ENCODE measurements around the gene AP3D1.

AP3D1 gene

GRCh38 chr19:2115911-2116426, 35.4 kb downstream of the AP3D1 start:
- no peak overlapping the region for H3K4me3 ChIP-seq (ENCODE audit: low read length)
- no peak for DNase-seq (ENCODE audit: low read depth, low spot score)

GRCh38 chr19:2115324-2115723, 36.0 kb downstream of the AP3D1 start:
- no peak overlapping the region for H3K4me3 ChIP-seq (ENCODE audit: low read length)
- DNase-seq (ENCODE audit: low read depth, low spot score), result no peak

GRCh38 chr19:2114821-2115220, 36.5 kb downstream of the AP3D1 start:
- no peak overlapping the region for H3K4me3 ChIP-seq (ENCODE audit: low read length)
- no peak for DNase-seq (ENCODE audit: low read depth, low spot score)

- H3K4me3 ChIP-seq (ENCODE audit: low read length), result no peak overlapping the region
- DNase-seq (ENCODE audit: low read depth, low spot score), result no peak
Observed at GRCh38 chr19:2114218-2114617, 37.1 kb downstream of the AP3D1 start.

- DNase-seq (ENCODE audit: low read depth, low spot score), result no peak
- H3K4me3 ChIP-seq (ENCODE audit: low read length), result no peak overlapping the region
Observed at GRCh38 chr19:2113439-2114211, 37.7 kb downstream of the AP3D1 start.

GRCh38 chr19:2112516-2113320, 38.6 kb downstream of the AP3D1 start:
- H3K4me3 ChIP-seq (ENCODE audit: low read length), result no peak overlapping the region
- no peak for DNase-seq (ENCODE audit: low read depth, low spot score)

- no peak overlapping the region for H3K4me3 ChIP-seq (ENCODE audit: low read length)
- DNase-seq (ENCODE audit: low read depth, low spot score), result no peak
Observed at GRCh38 chr19:2111886-2112285, 39.5 kb downstream of the AP3D1 start.

GRCh38 chr19:2111425-2111824, 39.9 kb downstream of the AP3D1 start:
- no peak for DNase-seq (ENCODE audit: low read depth, low spot score)

GRCh38 chr19:2110822-2111221, 40.5 kb downstream of the AP3D1 start:
- DNase-seq (ENCODE audit: low read depth, low spot score), result no peak
- no peak overlapping the region for H3K4me3 ChIP-seq (ENCODE audit: low read length)

More at GRCh38 chr19:2111425-2111824, 39.9 kb downstream of the AP3D1 start:
- no peak overlapping the region for H3K4me3 ChIP-seq (ENCODE audit: low read length)

GRCh38 chr19:2109046-2109864, 42.1 kb downstream of the AP3D1 start:
- H3K4me3 ChIP-seq (ENCODE audit: low read length), result no peak overlapping the region
- no peak for DNase-seq (ENCODE audit: low read depth, low spot score)

- no peak overlapping the region for H3K4me3 ChIP-seq (ENCODE audit: low read length)
- no peak for DNase-seq (ENCODE audit: low read depth, low spot score)
Observed at GRCh38 chr19:2108251-2109016, 42.9 kb downstream of the AP3D1 start.

GRCh38 chr19:2103045-2103707, 48.2 kb downstream of the AP3D1 start:
- DNase-seq (ENCODE audit: low read depth, low spot score), result no peak
- no peak overlapping the region for H3K4me3 ChIP-seq (ENCODE audit: low read length)

- no peak overlapping the region for H3K4me3 ChIP-seq (ENCODE audit: low read length)
- DNase-seq (ENCODE audit: low read depth, low spot score), result no peak
Observed at GRCh38 chr19:2101417-2102335, 49.7 kb downstream of the AP3D1 start.

- no peak overlapping the region for H3K4me3 ChIP-seq (ENCODE audit: low read length)
- no peak for DNase-seq (ENCODE audit: low read depth, low spot score)
Observed at GRCh38 chr19:2100719-2101061, 50.7 kb downstream of the AP3D1 start.

GRCh38 chr19:2099937-2100718, 51.2 kb downstream of the AP3D1 start:
- DNase-seq (ENCODE audit: low read depth, low spot score), result no peak

GRCh38 chr19:2099054-2099501, 52.3 kb downstream of the AP3D1 start:
- no peak for DNase-seq (ENCODE audit: low read depth, low spot score)
- no peak overlapping the region for H3K4me3 ChIP-seq (ENCODE audit: low read length)

More at GRCh38 chr19:2099937-2100718, 51.2 kb downstream of the AP3D1 start:
- H3K4me3 ChIP-seq (ENCODE audit: low read length), result no peak overlapping the region

All from Jurkat, Clone E6-1 (cell line).